GM12891 (cell line): ENCODE data around the gene PRR23E.

Experiments
- POLR2A ChIP-seq: IDR thresholded peaks from 2 replicates; pipeline ENCODE4 v1.6.1; 2011; ENCODE audit warnings: low read depth, low read length, control low read depth
- POLR2AphosphoS5 ChIP-seq: IDR thresholded peaks from 2 replicates; pipeline ENCODE4 v1.6.1; 2011; ENCODE audit warnings: low read depth, low read length, control low read depth
- POU2F2 ChIP-seq: IDR thresholded peaks from 2 replicates; pipeline ENCODE4 v1.6.1; 2011; ENCODE audit warnings: low read depth, mild to moderate bottlenecking, control low read depth, low read length, moderate library complexity
- SPI1 ChIP-seq: IDR thresholded peaks from 2 replicates; pipeline ENCODE4 v1.6.1; 2011; ENCODE audit warnings: low read depth, low read length, control low read depth
- TAF1 ChIP-seq: IDR thresholded peaks from 2 replicates; pipeline ENCODE4 v1.6.1; 2011; ENCODE audit warnings: low read depth, low read length, control low read depth

DNA sequence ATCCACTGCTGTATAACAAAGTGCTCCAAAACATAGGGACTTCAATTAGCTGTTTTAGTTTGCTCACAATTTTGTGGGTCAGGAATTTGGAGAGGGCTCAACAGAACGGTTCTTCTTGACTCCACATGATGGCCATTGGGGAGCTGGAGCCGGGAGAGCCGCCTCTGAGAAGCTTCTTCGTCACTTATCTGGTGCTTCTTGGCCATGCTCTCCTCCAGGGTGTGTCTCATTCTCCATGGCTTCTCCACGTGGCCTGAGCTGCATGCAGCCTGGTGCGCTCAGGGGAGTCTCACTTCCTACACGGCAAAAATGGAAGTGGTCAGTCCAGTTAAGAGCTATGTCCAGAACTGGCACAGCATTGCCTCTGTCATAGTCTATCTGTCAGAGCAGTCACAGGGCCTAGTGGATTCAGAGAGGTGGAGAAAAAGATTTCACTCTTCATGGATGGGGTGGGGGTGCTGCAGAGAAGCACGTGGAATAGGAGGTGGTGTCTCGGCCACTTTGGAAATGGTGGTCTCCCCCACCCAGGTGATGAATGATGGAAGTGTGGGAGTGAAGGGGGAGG, 26.3 kb upstream of the PRR23E start:
- no peak for TF ChIP-seq POLR2A
- no peak for TF ChIP-seq POLR2AphosphoS5
- no peak for TF ChIP-seq TAF1
- TF ChIP-seq POU2F2 = no peak
- no peak for TF ChIP-seq SPI1
